ENCODE measurements around the gene VAX1.

DNA sequence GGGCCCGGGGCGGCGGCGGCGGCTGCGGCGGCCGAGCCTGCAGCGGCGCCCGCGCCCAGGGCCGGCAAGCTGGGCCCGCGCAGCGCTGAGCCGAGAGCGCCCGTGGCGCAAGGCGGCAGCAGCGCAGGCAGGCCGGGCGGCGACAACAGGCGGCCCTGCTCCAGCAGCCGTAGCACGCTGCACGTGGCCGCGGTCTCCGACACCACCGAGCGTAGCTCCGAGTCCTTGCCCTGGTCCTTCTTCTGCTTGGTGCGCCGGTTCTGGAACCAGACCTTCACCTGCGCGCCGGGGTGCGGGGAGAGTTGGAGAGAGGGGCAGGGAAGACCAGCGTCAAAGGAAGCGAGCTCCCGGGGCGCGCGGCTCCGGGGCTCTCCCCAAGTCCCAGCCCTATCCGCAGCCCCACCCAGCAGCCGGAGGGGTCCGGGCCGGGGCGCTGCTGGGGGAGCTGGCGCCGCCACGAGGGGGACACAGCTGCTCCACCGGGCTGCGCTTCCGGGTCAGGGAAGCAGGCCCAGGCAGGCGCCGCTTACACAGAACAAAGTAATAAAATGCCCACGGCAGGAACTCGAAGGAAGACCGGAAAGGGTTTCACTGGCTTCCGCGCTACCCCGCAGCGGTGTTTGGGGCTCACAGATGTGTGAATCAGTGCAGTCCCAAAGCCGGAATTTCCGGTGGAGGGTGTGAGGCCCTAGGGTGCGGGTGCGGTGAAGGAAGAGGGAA is 3.6 kb downstream of the VAX1 start:
- TF ChIP-seq POLR2A (IDR thresholded peaks at IDR 0.05; ENCODE audit: low read depth, low read length) (no peak), POLR2AphosphoS5 (IDR thresholded peaks at IDR 0.05; ENCODE audit: low read depth, low read length) (no peak), TAF1 (IDR thresholded peaks at IDR 0.05; ENCODE audit: borderline replicate concordance, low read depth, low read length) (no peak)
